Stimulated activated CD4-positive, alpha-beta T cell treated with anti-CD3 and anti-CD28 coated beads, Interleukin-2, amount 100 ng/mL, for 4 hours (primary cell): ENCODE data around the gene PLXNA2.

Source experiments
- DNase-seq: peaks from one replicate; pipeline ENCODE4 v3.0.0-alpha.2; 2020; ENCODE audit warnings: low read depth

Gene PLXNA2

DNA sequence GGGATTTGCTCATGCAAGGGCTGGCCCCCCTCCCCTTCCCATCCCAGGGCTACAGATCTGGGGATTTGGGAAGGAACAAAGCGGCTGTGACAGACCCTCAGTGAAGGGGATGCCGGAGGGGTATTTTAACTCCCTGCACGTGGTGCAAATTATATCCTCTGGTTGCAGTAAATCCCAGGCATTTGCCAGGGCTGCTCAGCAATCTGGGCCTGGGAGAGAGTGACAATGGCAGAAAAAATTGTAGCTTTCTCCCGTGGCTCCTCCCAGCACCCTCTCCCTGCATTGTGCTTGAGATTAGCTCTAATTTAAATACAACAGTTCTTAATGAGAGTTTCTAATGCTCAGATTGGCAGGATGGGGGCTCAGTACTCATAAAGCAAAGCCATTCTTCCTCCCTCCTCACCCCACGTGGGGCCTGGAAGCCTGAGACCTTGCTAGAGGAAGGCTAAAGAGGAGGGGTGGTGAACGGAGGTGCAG lies 203.3 kb downstream of the PLXNA2 start:
- no peak for DNase-seq

DNA sequence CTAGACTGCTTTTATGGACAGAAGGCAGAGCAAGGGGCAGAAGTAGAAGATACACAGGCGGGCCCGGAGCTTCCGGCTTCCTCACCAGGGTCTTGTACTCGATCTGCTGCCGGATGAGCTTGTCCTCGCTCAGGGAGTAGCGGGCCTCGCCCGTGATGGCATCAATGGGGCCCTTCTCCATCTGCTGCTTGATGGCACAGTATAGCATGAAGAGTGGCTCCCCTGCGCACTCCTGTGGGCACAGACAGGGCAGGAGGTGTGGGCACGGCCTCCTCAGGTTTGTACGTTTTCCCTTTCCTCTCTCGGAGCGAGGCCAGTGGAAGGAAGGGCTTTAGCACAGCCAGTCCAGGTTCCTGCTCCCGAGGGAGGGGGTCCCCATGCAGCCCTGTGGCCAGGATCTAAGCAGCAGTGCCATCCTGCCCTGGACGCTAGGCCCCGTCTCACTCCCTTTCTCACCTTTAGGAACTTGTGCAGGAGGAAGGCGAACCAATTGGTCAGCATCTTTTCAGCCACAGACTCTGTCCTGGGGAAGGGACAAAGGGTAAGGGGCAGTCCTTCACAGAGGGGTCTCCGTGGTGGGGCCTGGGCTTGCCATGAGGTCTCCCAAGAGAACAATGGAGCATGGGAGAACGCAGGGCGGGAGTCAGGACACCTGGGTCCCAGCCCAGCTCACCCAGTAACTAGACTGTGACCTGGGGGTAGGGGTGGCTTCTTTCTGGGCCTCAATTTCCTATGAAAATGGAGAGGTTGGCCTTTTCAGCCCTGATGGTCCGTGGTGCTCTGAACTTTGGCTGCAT lies 204.4 kb downstream of the PLXNA2 start:
- no peak for DNase-seq

- DNase-seq = no peak
Measured at GRCh38 chr1:208038303-208038702, 205.9 kb downstream of the PLXNA2 start.

GRCh38 chr1:208036918-208037766 lies 207.0 kb downstream of the PLXNA2 start:
- no peak for DNase-seq

GRCh38 chr1:208036106-208036808 lies 207.9 kb downstream of the PLXNA2 start:
- DNase-seq = no peak

GRCh38 chr1:208034135-208034534 lies 210.0 kb downstream of the PLXNA2 start:
- no peak for DNase-seq

GRCh38 chr1:208033236-208033635 lies 210.9 kb downstream of the PLXNA2 start:
- no peak for DNase-seq

- no peak for DNase-seq
Measured at GRCh38 chr1:208031932-208032320, 212.3 kb downstream of the PLXNA2 start.

GRCh38 chr1:208031316-208031931 lies 212.8 kb downstream of the PLXNA2 start:
- DNase-seq = no peak

DNA sequence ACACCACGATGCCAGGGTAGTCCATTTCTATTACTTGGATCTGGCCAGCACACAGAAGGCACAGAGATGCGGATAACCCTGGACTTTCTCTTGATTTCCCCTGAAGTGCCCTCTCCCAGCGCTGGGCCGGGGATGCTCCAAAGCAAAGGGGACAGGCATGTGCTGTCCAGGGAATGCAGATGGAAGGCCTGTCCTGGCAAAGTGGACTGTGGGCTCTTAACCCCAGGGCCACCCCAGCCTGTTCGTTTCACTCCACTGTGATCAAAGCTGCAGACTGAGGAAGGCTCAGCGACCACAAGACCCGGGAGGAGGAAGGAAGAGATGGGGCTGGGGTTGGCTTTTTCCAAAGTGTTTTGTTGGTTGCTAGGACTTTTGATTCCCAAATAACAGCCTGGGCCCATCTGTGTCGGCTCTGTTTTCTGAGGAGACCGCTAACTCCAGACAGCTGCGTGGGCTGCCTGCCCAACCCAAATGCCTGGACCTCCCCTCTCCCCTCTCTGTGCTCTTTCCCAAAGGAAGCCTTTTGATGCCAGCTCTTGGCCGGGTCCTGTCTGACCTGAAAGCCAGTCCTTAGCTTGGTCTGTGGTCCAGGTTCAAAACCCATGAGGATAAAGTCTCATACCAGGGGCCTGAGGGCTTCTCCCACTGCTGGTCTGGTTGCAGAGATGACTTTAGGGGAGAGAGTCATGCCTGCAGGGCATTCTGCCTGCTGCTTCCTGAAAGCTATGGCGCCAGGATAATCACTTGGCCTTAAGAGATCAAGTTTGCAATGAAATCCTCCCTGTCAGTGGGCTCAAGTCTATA lies 213.7 kb downstream of the PLXNA2 start:
- DNase-seq = no peak

DNA sequence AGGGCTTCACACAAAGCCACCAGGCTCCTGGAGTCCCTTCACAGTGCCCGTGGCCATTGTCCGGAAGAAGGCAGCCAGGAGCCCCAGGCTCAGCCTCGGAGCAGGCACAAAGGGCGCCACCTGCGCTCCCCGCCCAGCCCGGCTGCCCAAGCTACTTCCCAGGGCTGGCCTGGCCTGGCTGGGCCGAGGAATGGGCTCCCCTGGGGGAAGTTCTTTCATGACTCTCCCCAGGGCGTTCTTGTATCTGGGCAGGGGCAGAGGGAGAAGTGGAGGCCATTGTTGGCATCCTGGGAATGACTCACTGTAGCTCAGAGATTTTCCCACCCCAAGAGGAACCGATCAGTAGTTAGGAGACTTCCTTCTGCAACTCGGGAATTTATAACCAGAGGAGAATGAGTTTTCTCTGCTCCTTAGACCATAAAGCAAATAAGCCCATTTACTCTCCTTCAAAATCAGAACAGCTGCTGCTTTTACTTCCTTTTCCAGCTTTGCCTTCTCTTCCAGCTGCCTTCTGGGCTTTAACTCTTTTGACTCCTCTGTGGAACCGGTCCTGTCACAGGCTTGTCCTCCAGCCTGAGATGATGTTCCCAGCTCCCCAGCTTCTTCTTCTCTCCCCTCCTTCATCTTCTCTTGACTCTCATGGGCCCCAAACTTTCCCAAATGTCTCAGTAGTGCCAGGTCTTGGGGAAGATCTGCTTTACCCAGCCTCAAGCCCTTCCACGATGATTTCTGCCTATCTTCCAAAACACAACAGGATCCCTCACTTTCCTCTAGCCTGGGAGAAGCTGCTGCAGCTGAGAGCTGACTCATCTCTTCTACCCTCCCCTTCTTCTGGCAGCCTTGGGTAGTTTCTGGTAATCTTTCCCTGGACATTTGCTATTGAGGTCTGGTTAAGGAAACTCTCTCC lies 214.6 kb downstream of the PLXNA2 start:
- no peak for DNase-seq

- no peak for DNase-seq
Measured at GRCh38 chr1:208028526-208028925, 215.7 kb downstream of the PLXNA2 start.

- DNase-seq = no peak
Measured at GRCh38 chr1:208027861-208028260, 216.3 kb downstream of the PLXNA2 start.

GRCh38 chr1:208026880-208027438 lies 217.2 kb downstream of the PLXNA2 start:
- DNase-seq = no peak

GRCh38 chr1:208025031-208025430 lies 219.2 kb downstream of the PLXNA2 start:
- no peak for DNase-seq

- DNase-seq = no peak
Measured at GRCh38 chr1:208024406-208024805, 219.8 kb downstream of the PLXNA2 start.

DNA sequence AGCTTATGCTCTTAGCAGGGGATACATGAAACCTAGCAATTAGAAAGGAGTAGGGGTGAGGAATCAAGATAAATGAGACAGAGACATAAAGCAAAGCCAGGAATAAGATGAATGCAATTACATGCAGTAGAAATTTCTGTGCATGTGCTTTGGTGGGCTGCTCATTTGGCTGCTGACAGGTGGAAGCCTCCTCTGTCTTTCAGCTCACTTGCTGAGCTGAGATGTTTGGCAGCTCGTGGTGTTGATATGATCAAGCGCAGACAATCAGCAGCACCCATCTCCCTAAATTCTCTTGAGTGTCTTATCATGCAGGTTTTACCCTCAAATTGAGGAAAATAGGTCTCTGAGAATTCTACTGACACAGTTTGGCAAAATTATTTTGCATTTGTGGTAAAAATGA lies 224.9 kb downstream of the PLXNA2 start:
- DNase-seq = no peak

DNA sequence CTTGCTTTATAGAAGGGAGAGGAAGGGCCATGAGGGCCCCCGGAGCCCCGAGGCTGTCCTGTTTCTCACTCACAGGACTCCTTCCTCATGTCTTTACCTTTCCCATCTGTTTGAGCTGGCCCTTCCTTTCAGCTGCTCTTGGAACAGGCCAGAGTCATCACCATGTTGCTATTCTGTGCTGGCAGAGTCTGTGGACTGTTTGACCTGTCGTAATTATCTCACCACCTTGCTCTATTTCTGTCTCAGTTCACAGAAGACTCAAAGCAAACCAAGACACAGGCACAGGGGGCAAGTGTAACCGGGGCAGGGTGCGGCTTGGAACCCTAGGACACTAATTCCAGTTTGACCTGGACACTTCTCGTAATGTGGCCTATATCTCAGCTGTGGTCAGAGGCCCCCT lies 228.9 kb downstream of the PLXNA2 start:
- no peak for DNase-seq

DNA sequence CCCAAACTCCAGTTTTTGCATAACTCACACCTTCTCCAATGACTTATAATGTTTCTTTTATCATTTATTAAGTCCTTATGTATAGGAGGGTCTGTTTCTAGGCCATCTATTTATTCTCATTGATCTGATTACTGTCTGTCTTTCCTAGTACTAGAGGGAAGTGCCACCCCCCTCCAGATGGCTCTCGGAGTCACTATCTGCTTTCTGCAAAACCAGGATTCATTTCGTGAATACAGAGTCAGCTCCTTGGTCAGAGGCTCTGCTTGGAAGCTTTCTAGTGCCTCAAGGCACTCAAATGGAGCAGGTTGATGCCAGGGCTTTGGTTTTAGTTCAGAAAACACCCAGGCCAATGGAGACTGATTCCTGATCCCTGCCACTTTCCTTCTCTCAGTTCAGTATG lies 231.0 kb downstream of the PLXNA2 start:
- DNase-seq = no peak

DNA sequence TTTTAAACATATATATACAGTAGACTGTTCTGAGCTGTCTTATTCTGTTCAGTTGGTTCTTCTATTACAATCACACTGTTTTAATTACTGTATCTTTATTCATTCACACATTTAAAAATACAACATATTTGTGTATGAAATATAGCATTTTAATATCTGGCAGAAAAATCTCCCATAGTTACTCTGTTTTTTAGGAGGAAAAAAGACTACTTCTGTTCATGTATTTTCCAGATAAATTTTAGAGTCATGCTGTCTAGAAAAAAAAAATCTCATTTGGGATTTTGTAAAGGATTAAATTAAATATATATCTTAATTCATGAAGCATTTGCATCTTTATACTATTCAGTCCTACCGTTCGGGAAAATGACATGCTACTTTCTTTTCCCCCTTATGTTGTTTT lies 231.5 kb downstream of the PLXNA2 start:
- DNase-seq = no peak
